Stimulated activated CD4-positive, alpha-beta T cell treated with anti-CD3 and anti-CD28 coated beads, TNF-alpha, amount 100 ng/mL, for 1 hour (primary cell): Measurements from ENCODE around the gene AKR1C2.
"Not testable (repeated sequence)": the region's sequence is repeated elsewhere in the genome, so short reads cannot be mapped to it uniquely, and the experiment has no call there.

Source experiments
- DNase-seq, 3 donors: peaks; one replicate each; pipeline ENCODE4 v3.0.0-alpha.2; 2020; ENCODE audit warnings: low read depth in 3 of 3, low spot score in 1 of 3

The AKR1C2 gene

DNA sequence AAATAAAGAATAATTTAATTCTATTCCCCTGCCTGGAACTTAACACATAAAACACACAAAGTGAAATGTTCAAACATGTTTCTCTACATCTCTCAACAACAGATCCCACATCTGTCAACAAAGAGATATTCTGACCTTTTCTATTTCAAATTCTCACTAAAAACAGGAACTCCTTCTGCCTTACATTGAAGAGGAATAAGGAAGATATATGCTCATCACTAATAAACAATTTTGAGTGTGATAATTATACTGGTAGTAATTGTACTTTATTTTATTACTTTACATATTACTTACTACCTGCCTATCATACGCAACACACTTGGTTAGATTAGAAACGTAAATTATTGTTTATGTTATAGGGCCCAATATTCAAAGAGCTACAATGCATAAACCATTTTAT is 13.4 kb downstream of the AKR1C2 start:
- DNase-seq = no peak

DNA sequence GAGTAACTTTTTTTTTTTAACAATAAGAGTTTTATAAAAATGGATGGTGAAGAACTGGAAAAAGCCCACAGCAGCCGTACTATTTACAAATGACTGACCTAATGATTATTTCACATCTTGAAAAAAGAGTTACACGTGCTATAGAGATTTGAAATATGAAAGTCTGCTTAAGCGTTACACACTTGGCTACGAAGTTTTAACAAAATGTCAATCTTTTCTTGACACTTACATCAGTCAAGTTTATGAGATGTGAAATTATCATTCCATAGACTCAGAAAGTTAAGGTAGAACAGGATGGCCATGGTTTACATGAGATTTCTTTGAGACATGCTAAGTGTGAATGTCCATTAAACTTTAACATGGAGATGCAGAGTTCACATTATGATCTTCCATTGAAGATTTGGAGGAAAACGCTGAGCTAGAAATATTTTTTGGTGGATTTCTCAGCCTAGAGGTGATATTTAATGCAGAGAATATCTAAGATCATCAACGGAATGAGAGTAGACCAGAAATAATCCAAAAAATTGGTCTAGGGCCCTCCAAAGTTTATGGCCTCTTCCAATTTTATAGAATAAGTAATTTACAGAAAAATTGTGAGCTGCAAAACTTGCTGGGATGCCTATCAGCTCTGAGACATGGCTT is 15.5 kb downstream of the AKR1C2 start:
- DNase-seq = not testable (repeated sequence)

DNA sequence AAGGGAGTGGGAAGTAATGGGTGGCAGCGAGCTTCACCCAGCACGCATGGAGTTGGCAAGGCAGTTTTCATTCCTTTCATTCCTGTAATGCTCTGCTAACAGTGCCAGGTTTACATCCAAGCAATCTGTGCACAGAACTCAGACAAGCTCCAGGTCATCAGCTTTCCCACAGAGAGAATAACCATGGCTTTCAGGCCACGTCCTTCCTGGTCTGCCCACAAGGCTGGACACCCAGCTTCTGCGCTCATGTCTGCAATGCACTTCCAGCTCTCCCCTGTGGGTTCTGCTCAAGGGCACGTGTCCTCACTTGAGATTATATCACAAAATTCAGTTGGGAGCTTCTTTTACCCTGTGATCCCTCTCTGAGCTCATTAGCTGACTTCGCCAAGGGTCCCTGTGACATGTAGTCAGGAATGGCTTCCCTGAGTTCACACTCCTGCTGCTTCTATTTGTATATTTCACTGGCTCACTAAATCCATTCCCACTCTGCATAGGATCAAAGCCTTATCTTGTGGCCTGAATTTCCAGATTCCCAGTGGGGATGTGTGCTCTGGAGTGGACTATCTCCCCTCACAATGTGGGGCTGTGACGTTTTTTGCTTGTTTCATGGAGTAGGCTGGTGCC is 18.6 kb downstream of the AKR1C2 start:
- DNase-seq = no peak

DNA sequence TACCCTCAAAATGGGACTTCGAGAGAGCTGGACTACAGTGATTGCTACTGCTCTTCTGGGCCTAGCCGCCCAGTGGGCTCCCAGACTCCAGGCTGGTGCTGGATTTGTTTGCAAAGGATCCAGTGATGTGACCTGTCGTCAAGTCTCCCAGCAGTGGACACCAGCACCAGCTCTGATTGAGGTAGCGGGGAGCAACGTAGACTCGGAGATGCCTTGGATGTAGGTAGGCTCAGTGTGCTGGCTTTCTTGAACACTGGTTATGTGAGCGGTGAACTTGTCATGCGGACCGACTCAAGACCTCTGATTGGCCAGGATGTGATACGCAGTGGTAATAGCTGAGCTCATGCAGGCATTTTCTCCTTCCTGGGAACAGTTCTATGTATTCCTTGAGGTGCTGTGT is 19.4 kb downstream of the AKR1C2 start:
- no peak for DNase-seq

DNA sequence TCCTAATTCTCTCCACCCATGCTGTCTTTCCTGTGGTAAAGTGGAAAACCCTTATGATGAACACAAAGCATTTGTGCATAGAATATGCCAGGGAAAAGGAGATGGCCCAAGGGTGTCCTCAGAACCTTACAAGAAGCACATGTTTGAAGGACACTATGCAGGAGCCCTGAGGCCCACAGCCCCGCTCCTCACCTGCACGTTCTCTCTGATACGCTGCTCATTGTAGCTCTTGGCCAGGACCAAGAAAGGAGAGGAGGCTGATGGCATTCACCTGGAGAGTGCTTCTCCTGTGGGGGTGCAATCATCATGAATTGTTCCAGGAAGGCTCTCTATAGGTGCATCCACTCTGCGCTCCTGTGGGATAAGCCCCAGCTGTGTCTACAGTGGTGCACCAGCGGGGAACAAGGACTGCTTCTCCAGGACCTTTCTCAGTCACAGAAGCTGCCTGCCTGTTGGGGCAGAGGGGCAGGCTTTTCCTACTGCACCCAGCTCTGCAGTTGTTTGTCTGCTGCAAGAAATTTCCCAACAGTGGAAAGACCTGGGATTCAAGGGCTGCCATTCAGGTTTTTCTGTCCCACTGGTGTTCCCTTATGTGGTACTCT is 19.9 kb downstream of the AKR1C2 start:
- DNase-seq = no peak

DNA sequence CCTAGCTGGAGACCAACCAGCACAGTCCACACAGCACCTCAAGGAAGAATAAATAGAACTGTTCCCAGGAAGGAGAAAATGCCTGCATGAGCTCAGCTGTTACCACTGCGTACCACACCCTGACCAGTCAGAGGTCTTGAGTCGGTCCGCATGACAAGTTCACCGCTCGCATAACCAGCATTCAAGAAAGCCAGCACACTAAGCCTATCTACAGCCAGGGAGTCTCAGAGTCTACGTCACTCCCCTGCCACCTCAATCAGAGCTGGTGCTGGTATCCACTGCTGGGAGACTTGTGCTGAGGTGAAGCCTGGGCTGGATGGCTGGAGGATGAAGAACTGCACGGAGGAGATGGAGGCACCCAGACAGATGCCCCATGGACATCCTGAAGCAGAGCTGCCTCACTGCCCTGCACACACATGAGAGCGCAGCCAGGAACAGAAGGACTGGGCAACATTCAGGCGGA is 20.9 kb downstream of the AKR1C2 start:
- DNase-seq = no peak

DNA sequence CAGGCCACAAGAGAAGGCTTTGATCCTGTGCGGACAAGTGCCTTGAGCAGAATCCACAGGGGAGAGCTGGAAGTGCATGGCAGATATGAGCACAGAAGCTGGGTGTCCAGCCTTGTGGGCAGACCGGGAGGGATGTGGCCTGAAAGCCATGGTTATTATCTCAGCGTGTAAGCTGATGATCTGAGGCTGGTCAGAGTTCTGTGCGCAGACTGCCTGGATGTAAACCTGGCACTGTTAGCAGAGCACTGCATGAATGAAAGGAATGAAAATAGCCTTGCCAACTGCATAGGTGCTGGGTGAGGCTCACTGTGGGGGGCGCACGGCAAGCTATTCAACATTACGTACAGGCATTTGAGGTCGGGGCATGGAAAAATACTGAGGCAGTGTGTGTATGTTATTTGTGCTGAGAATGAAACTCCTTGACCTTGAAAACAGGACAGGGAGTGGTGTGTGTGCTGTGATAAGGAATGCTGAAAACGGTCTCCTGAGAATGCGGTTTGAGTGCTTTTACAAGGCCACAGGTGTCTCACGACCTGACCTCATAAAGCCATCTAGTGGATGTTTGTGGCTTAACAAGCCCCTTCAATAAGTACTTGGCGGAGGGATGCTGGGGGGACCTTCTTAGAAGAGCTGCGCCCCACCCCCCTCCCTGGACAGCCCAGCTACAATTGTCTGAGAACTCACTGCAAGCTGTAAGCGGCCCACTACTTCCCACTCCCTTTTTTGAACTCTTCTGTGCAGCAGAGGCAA is 21.8 kb downstream of the AKR1C2 start:
- no peak for DNase-seq

DNA sequence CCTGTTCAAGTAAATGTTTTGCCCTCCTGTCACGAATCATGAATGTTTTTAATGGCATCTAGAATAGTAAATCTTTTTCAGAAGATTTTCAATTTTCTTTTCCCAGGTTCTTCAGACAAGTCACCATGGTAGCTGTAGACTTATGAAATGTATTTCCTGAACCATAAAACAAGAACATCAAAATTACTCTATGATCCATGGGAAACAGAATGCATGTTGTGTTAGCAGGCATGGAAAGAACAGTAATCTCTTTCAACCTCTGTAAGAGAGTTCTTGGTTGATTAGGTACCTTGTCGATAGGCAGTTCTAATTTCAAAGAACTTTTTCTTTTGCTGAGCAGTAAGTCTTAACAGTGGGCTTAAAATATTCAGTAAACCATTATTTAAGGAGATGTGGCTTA is 22.9 kb downstream of the AKR1C2 start:
- DNase-seq = no peak

DNA sequence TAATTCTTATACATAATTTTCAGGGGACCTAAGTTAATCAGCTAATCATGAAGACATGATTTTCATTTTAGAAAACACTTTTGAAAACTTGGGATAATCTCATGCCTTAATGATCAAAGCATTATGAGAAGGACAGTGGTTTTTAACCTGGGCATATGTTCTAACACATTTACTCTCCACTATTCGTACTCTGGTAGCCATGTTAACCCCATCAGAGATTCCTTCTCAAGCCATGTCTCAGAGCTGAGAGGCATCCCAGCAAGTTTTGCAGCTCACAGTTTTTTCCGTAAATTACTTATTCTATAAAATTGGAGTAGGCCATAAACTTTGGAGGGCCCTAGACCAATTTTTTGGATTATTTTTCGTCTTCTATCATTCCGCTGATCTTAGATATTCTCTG is 24.8 kb downstream of the AKR1C2 start:
- DNase-seq = no peak

DNA sequence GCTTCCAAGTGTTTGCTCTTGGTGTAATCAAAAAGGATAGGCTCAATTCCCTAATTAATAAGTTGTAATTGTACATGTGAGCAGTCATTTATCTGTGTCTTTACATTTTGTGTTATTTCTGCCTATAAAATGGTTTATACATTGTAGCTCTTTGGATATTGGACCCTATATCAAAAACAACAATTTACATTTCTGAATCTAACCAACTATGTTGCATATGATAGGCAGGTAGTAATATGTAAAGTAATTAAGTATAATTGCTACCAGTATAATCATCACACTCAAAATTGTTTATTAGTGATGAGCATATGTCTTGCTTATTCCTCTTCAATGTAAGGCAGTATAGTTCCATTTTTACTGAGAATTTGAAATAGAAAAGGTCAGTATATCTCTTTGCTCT is 26.6 kb downstream of the AKR1C2 start:
- DNase-seq = no peak

DNA sequence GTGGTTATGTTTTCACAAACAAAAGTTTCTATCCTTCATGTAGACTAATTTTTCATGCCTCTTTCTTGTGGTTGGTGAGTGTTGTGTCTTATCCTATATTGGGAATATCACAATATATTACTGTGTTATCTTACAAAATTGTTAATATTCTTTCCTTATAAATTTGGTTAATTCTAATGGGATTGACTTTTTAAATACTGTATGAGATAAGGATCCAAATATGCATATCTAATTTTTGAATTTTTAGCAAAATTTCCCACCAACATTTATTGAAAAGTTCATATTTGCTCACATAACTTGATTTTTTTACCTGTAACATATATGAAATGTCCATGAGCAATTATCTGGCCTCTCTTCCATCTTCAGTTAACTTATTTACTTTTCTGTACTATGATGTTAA is 29.3 kb downstream of the AKR1C2 start:
- not testable (repeated sequence) for DNase-seq

DNA sequence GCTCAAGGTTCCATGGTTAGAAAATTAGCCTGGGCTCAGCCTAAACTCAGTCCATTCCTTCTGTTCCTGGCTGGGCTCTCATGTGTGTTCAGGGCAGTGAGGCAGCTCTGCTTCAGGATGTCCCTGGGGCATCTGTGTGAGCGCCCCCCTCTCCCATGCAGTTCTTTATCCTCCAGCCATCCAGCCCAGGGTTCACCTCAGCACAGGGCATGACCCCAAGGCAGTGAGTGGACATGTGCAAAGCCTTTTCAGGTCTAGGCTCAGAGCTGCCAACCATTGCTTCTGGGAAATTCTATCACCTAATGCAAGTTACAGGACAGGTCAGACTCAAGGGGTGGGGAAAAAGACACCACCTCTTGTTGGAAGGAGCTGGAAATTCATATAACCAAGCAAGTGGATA is 30.4 kb downstream of the AKR1C2 start:
- not testable (repeated sequence) for DNase-seq

DNA sequence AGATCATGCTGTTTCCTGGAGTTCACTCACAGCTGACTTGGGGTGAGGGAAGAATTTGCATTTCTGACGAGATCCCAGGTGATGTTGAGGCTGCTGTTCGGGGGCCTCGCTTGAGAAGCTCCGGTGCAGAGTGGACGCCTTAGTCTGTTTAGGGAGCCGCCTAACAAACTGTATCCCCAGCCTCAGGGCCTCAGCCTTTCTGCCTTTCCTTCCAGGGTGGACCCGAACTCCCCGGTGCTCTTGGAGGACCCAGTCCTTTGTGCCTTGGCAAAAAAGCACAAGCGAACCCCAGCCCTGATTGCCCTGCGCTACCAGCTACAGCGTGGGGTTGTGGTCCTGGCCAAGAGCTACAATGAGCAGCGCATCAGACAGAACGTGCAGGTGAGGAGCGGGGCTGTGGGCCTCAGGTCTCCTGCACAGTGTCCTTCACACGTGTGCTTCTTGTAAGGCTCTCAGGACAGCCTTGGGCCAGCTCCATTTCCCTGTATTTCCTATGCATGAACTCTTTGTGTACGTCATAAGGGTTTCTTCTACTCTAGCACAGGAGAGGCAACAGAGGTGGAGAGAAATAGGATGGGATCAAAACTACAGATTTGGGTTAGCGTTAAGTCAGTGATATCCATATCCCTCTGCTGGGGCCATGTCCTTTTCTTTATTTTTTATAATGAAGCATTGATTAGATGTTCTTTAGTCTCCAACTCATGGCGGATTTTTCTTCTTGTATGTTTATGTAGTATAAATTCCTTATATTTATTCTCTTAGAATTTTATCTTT is 31.1 kb downstream of the AKR1C2 start:
- not testable (repeated sequence) for DNase-seq

DNA sequence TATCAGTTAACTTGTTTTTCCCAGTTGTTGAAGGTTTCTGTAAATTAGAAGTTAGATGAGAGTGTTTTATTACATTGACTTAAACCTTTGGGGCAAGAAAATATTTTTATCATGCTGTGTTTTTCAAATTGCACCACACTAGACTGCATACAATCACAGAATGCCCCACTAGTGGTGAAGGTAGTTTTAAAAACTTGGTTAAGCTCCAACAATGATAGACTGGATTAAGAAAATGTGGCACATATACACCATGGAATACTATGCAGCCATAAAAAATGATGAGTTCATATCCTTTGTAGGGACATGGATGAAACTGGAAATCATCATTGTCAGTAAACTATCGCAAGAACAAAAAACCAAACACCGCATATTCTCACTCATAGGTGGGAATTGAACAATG is 33.3 kb downstream of the AKR1C2 start:
- not testable (repeated sequence) for DNase-seq

DNA sequence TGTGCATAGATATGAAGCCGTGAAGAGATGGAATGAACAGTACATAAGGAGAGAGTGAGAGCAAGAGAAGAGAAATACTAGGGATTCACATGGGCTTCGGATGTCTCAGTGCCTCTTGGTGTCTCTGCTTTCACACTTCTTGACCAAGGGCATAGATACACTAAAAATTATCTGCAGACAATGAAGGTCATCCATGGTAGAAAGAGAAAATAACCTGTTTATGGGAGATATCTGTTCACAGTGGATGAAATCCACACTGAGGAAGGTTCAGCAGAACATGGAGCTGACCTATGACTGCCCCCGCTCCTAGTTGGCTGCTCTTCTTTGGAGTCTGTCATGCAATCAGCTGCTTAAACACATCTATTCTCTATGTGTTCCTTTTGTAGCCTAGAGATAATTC is 34.4 kb downstream of the AKR1C2 start:
- not testable (repeated sequence) for DNase-seq

DNA sequence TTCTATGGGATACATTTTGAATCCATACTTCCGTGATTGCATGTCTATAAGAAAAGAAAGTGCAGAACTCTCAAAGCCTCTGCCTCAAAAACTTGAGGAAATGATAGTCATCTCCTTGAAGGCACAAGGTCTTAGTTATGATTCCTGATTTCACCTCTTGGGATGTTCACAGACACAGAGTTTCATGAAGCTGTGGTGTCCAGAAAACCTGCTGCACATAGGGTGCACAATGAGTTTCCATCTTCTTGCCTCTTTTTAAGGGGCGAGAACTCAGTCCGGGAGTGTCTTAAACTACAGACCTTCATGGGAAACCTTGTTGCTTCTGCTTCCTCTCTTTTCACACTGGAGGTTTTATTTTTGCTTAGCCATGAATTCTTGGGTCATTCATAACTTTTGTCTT is 36.5 kb downstream of the AKR1C2 start:
- DNase-seq = not testable (repeated sequence)

DNA sequence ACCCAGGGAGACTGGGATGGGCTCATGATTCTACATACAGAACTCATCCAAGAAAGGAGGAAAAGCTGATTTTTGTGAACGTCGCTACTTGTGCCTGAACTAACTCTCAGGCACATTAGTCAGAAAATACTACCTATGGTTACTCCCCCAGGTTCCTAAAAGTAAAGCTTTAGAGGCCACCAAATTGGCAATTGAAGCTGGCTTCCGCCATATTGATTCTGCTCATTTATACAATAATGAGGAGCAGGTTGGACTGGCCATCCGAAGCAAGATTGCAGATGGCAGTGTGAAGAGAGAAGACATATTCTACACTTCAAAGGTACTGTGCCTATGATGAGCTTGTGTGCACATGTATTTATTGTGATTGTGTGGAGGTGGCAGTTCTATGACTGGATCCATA is 37.9 kb downstream of the AKR1C2 start:
- DNase-seq = not testable (repeated sequence)

DNA sequence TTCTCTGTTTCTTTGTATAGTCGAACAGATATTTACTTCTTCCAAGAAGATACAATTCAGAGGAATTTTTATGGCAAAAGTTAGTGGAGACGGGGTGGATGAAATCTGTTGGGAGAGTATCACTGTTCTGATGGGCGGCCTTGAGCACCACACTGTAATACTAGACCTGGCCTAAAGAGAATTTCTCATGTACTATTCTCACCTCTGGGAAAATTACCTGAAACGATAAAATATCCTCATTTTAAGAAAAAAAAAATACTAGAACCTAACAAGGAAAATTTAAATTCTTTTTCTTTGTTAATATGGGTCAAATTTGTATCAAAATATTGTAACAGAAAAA is 39.9 kb downstream of the AKR1C2 start:
- not testable (repeated sequence) for DNase-seq

DNA sequence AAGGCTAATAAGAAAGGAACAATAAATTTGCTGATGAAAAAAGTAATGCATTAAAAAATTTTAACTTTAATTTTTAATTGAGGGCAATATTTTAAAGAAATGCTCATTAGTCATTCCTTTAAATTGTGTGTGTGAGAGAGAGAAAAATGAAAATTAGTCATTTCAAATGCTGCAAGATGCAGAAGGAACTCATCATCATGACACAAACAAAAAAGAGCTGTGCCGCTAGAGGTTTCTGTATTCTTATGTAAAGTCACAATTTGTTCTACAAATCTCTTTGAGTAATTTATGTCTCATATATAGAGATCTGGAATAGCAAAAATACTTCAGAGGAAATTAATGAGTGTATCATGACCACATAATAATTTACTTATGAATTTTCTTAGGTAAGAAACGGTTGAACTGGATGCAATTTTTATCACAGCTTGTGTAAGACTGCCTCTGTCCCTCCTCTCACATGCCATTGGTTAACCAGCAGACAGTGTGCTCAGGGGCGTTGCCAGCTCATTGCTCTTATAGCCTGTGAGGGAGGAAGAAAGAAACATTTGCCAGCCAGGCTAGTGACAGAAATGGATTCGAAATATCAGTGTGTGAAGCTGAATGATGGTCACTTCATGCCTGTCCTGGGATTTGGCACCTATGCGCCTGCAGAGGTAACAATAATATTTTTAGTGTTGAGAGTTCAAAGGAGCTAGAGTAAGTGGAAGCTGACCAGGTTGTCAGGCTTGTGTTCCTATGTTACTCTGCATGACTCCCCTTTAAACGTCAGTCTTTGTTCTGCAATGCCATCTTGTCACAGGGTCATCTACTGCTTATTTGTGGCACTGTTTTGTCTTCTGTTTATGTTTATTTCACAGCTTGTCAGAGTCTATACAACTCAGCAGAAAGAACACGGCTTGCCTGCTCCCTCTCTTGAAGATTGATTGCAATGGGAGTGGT is 40.5 kb downstream of the AKR1C2 start, which contains the start of gene AKR1C1:
Gene AKR1C1, plus strand, starts transcription at position 540 of the 939 bp plus-strand sequence. Its CDS starts 30 bp downstream, at position 570.
- DNase-seq = not testable (repeated sequence)

DNA sequence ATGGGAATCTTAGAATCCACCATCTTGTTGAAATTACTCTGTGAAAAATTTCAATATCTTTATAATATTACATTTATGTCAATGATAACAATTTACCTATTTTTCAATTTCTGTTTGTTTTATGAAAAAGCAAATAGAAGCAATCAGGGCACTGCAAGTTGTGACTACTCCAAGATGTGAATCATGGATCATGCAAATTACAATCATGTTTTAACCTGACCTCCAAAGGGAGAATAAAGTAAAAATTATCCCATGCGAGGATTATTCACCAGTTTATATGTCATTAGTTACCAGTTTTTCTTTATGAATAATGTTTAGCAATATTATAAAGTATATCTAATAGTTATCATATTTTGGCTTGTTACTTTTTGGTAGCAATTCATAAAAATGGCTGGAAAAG is 41.3 kb downstream of the AKR1C2 start:
- not testable (repeated sequence) for DNase-seq
